ENCODE data around the gene WDR70. TPM values are rescaled to one million over a fixed set of nuclear protein-coding genes. Genes with fewer than 3 reads are reported as not detected.
"Not testable (repeated sequence)": the region's sequence is repeated elsewhere in the genome, so short reads cannot be mapped to it uniquely, and the experiment has no call there.

WDR70 gene
- total RNA-seq, 1 experiment from 2014 or later = 30.0 TPM

DNA sequence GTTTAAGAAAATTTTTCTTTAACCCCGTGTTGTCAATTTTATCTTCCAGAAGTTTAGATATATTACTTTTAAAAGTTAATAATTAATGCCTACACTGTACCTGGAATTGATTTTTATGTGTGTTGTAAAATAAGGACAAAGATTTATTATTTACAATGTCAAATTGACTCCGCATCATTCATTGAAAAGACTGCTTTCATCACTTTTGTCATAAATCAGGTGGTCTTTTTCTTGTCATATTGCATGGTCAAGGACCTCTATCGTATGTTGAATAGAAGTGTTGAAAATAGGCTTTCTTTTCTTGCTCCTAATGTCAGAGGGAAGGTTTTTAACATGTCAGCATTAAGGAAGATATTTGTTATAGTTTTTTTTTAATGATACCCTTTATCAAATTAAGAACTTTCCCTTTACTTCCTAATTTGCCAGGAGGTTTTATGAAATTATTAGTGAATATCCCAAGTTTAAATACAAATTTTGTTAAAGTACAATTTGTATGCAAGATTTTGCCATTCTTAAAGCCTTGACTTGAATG, 92.6 kb downstream of the WDR70 start:
- BruUV-seq (replicated peaks) = no TSS peak
- intact Hi-C loops (cut with micrococcal nuclease; ENCODE audit: unreplicated experiment) = no loop called here
- H3K9me3 Mint-ChIP-seq (ENCODE audit: low read depth, unreplicated experiment) = no peaks in the 10 kb centered on the region
- no peak for DNase-seq
- CTCF ChIA-PET = no interaction called here
- H3K27me3 Mint-ChIP-seq (ENCODE audit: unreplicated experiment) = no peaks in the 10 kb centered on the region
- TF ChIP-seq, protein P1, sequence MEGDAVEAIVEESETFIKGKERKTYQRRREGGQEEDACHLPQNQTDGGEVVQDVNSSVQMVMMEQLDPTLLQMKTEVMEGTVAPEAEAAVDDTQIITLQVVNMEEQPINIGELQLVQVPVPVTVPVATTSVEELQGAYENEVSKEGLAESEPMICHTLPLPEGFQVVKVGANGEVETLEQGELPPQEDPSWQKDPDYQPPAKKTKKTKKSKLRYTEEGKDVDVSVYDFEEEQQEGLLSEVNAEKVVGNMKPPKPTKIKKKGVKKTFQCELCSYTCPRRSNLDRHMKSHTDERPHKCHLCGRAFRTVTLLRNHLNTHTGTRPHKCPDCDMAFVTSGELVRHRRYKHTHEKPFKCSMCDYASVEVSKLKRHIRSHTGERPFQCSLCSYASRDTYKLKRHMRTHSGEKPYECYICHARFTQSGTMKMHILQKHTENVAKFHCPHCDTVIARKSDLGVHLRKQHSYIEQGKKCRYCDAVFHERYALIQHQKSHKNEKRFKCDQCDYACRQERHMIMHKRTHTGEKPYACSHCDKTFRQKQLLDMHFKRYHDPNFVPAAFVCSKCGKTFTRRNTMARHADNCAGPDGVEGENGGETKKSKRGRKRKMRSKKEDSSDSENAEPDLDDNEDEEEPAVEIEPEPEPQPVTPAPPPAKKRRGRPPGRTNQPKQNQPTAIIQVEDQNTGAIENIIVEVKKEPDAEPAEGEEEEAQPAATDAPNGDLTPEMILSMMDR (IDR thresholded peaks at IDR 0.05; ENCODE audit: unreplicated experiment) = no peak
- H3K27ac Mint-ChIP-seq (ENCODE audit: unreplicated experiment) = no peak overlapping the region
- no peaks in the 10 kb centered on the region for H3K4me1 Mint-ChIP-seq (ENCODE audit: low read depth, unreplicated experiment)
- H3K4me3 Mint-ChIP-seq (ENCODE audit: low read depth, unreplicated experiment) = no peak overlapping the region
- H3K36me3 Mint-ChIP-seq (ENCODE audit: insufficient read depth, unreplicated experiment) = no peaks in the 10 kb centered on the region

DNA sequence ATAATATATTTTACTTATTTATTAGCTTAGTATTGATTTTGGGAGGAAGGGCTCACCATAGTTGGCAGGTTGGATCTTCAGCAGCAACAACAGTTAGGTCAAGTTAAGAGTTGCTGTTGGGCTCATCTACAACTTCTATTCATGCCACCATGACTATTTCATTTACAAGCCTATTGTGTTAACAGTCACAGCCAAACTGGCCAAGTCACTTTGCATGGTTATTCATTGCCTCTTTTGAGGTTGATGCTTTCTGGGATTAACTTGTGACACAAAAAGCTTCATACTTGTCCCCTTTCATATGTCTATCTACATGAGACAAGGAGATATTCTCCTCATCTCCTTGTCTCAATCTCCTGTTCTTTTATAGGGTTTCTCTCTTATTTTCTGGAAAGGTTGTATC, 98.3 kb downstream of the WDR70 start:
- no peak for DNase-seq
- H3K4me3 Mint-ChIP-seq (ENCODE audit: low read depth, unreplicated experiment) = no peak overlapping the region
- no peak overlapping the region for H3K27ac Mint-ChIP-seq (ENCODE audit: unreplicated experiment)
- intact Hi-C loops (cut with micrococcal nuclease; ENCODE audit: unreplicated experiment) = no loop called here
- no TSS peak for BruUV-seq (replicated peaks)
- CTCF ChIA-PET = no interaction called here
- H3K9me3 Mint-ChIP-seq (ENCODE audit: low read depth, unreplicated experiment) = peaks cover 12% of the 10 kb centered on the region
- no peaks in the 10 kb centered on the region for H3K27me3 Mint-ChIP-seq (ENCODE audit: unreplicated experiment)
- peaks cover 9% of the 10 kb centered on the region for H3K36me3 Mint-ChIP-seq (ENCODE audit: insufficient read depth, unreplicated experiment)
- TF ChIP-seq, protein P1 (IDR thresholded peaks at IDR 0.05; ENCODE audit: unreplicated experiment) = no peak
- no peaks in the 10 kb centered on the region for H3K4me1 Mint-ChIP-seq (ENCODE audit: low read depth, unreplicated experiment)

GRCh38 chr5:37478121-37478894, 99.2 kb downstream of the WDR70 start:
- TF ChIP-seq, protein P1 (IDR thresholded peaks at IDR 0.05; ENCODE audit: unreplicated experiment) = no peak
- Mint-ChIP-seq H3K4me3 (ENCODE audit: low read depth, unreplicated experiment) (no peak overlapping the region), H3K4me1 (ENCODE audit: low read depth, unreplicated experiment) (no peaks in the 10 kb centered on the region), H3K27ac (ENCODE audit: unreplicated experiment) (no peak overlapping the region), H3K27me3 (ENCODE audit: unreplicated experiment) (no peaks in the 10 kb centered on the region), H3K36me3 (ENCODE audit: insufficient read depth, unreplicated experiment) (peaks cover 9% of the 10 kb centered on the region), H3K9me3 (ENCODE audit: low read depth, unreplicated experiment) (peaks cover 12% of the 10 kb centered on the region)
- DNase-seq = no peak
- BruUV-seq (replicated peaks) = no TSS peak
- intact Hi-C loops (cut with micrococcal nuclease; ENCODE audit: unreplicated experiment) = no loop called here
- CTCF ChIA-PET = interaction anchor here (0.6 kb wide), 1 partner anchor 8 kb away, joined by 4 read pairs; no protein-coding TSS in a partner anchor

DNA sequence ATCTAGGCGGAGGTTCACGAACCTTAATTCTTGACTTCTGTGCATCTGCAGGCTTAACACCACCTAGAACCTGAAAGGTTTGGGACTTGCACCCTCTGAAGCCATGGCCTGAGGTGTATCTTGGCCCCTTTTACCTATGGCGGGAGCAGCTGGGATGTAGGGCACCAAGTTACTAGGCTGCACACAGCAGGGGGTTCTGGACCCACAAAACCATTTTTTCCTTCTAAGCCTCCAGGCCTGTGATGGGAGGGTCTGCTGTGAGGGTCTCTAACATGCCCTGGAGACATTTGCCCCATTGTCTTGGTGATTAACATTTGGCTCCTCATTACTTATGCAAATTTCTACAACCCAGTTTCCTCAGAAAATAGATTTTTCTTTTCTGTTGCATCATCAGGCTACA, 102.3 kb downstream of the WDR70 start:
- H3K4me3 Mint-ChIP-seq (ENCODE audit: low read depth, unreplicated experiment); H3K36me3 Mint-ChIP-seq (ENCODE audit: insufficient read depth, unreplicated experiment); H3K4me1 Mint-ChIP-seq (ENCODE audit: low read depth, unreplicated experiment); intact Hi-C loops (cut with micrococcal nuclease; ENCODE audit: unreplicated experiment); DNase-seq; BruUV-seq (replicated peaks); CTCF ChIA-PET; H3K27ac Mint-ChIP-seq (ENCODE audit: unreplicated experiment); H3K27me3 Mint-ChIP-seq (ENCODE audit: unreplicated experiment): not testable (repeated sequence)
- peaks cover 12% of the 10 kb centered on the region for H3K9me3 Mint-ChIP-seq (ENCODE audit: low read depth, unreplicated experiment)
